CD4-positive, alpha-beta memory T cell (primary cell): ENCODE data around the gene TRAIP. TPM values are rescaled to one million over a fixed set of nuclear protein-coding genes. Genes with fewer than 3 reads are reported as not detected.
A peak's percentile ranks its signal among the peaks of the same experiment; 100 is the strongest.

Source experiments
- CTCF ChIA-PET: fragments of 350-600 bp; sonication (Branson Sonifier 250); formaldehyde crosslinking; loops from one replicate; lab custom pipeline; 2021; ENCODE audit warnings: inconsistent platforms; ENCODE audit not compliant: partially characterized antibody; lab: Charles Lee
- POLR2A ChIA-PET: fragments of 350-600 bp; sonication (Branson Sonifier 250); formaldehyde crosslinking; loops from one replicate; lab custom pipeline; 2021; ENCODE audit not compliant: partially characterized antibody; lab: Charles Lee
- DNase-seq, 5 donors: peaks; one replicate each; pipeline versions ENCODE4 v3.0.0 to v3.0.0-alpha.2; 2020 to 2022; ENCODE audit warnings: mixed read lengths in 1 of 5
- H3K27ac ChIP-seq: one replicate; pipeline ENCODE4 v1.7.0; 2013; ENCODE audit warnings: low read depth, low read length
- H3K27me3 ChIP-seq: 2 replicates; pipeline ENCODE4 v1.7.0; 2013; ENCODE audit warnings: mild to moderate bottlenecking, low read length, moderate library complexity; ENCODE audit not compliant: insufficient read depth
- H3K36me3 ChIP-seq: 2 replicates; pipeline ENCODE4 v1.7.0; 2013; ENCODE audit warnings: mild to moderate bottlenecking, low read length, moderate library complexity; ENCODE audit not compliant: insufficient read depth
- H3K4me1 ChIP-seq: 2 replicates; pipeline ENCODE4 v1.7.0; 2013; ENCODE audit warnings: mild to moderate bottlenecking, low read length, moderate library complexity; ENCODE audit not compliant: insufficient read depth
- H3K4me3 ChIP-seq, 2 donors: one replicate each; pipeline ENCODE4 v1.7.0; 2013; ENCODE audit warnings: low read length in 2 of 2, mild to moderate bottlenecking in 1 of 2
- H3K9me3 ChIP-seq, 2 donors: one replicate each; pipeline ENCODE4 v1.7.0; 2013; ENCODE audit warnings: low read length in 2 of 2, control low read depth in 1 of 2; ENCODE audit not compliant: control insufficient read depth in 1 of 2
- H3K27ac Mint-ChIP-seq, 7 donors: one replicate each; pipeline ENCODE4 v1.8.0; 2020 to 2021; ENCODE audit warnings: mixed read lengths in 7 of 7, mild to moderate bottlenecking in 6 of 7, inconsistent platforms in 3 of 7, moderate library complexity in 3 of 7
- H3K27me3 Mint-ChIP-seq, 2 donors: one replicate each; pipeline ENCODE4 v1.8.0; 2020 to 2021; ENCODE audit warnings: mixed read lengths in 2 of 2
- H3K36me3 Mint-ChIP-seq, 2 donors: one replicate each; pipeline ENCODE4 v1.8.0; 2020 to 2021; ENCODE audit warnings: mixed read lengths in 2 of 2, inconsistent platforms in 1 of 2, mild to moderate bottlenecking in 1 of 2
- H3K4me1 Mint-ChIP-seq, 4 donors: one replicate each; pipeline ENCODE4 v1.8.0; 2020 to 2021; ENCODE audit warnings: mixed read lengths in 4 of 4, mild to moderate bottlenecking in 1 of 4
- H3K4me3 Mint-ChIP-seq, 8 donors: one replicate each; pipeline ENCODE4 v1.8.0; 2020 to 2021; ENCODE audit warnings: mixed read lengths in 8 of 8, mild to moderate bottlenecking in 7 of 8, moderate library complexity in 6 of 8, inconsistent platforms in 3 of 8
- H3K9me3 Mint-ChIP-seq, 8 donors: one replicate each; pipeline ENCODE4 v1.8.0; 2020 to 2021; ENCODE audit warnings: mixed read lengths in 8 of 8, mild to moderate bottlenecking in 5 of 8, inconsistent platforms in 3 of 8, moderate library complexity in 1 of 8
- intact Hi-C: fragments of 100-400 bp; cut with micrococcal nuclease; formaldehyde crosslinking; loops from one replicate; pipeline ENCODE4 v1.15.1; 2023
- polyA plus RNA-seq, 2 donors: library from polyadenylated mRNA; unstranded; fragments of 300-500 nt; fragmentation: Illumina TruSeq; gene quantifications; one replicate each; pipeline ENCODE4 v1.2.3, GENCODE V29; 2021
- total RNA-seq, 2 experiments: library from RNA; stranded (reverse); gene quantifications; one replicate each; pipeline ENCODE4 v1.2.3, GENCODE V29; 2021

Gene TRAIP
- total and polyA plus RNA-seq, 4 experiments from 2014 or later: 1.0 to 6.7 (median 3.2) TPM

DNA sequence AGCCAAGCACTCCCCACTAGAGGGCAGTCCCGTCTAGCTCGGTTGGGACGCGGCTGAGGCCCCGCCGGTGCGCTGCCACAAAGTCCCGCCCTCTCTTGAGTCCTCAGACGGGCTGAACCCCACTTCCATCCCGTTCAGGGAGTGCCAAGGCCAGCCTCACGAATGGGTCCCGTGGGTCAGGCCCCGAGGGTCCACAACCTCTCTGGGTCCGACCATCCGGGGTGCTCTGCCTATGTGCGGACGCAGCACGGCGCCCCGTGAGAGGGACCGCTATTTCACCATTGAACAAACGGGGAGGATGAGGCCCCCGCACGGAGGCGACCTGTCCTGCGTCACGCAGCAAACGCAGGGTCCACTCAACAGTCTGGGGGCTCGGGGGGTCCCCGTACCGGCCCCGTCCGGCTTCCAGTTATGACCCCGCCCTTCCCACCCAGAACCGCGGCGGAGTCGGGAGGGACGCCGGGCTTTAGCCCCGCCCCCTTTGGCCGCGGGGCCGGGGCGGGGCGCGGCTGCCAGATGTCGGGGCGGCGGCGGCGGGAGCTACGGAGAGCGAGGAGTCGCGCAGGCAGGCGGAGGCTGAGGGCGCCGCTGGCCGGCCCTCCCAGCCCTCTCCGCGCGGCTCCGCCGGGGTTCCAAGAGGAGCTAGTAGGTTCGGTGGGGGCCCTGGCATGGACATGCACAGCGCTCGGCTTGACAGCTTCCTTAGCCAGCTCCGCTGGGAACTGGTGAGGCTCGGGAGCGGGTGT is 53.5 kb downstream of the TRAIP start, which contains the start of gene INKA1:
TSS of gene INKA1 (plus strand) at position 543 of the 746 bp plus-strand sequence. CDS start at position 675, 132 bp downstream.
- H3K9me3 ChIP-seq: no peaks in the 10 kb centered on the region
- peaks cover 0 to 4% of the 10 kb centered on the region in 2 donors for H3K27me3 Mint-ChIP-seq
- peak within 1 kb of the TSS; percentile 87 to 98 (median 95) for H3K27ac Mint-ChIP-seq
- peaks cover 18 to 50% (median 33%) of the 10 kb centered on the region in 4 donors for H3K4me1 Mint-ChIP-seq
- peaks cover 32% of the 10 kb centered on the region for H3K4me1 ChIP-seq
- peak; percentile 86 to 88 (median 88) for DNase-seq
- POLR2A ChIA-PET: interaction anchor here (0.5 to 8.8 kb wide), 24 partner anchors 10 to 766 kb away, joined by 3 to 121 read pairs (median 6); partner anchors contain the start of genes AMIGO3, GMPPB, HEMK1 and IP6K1
- peaks cover 3 to 12% of the 10 kb centered on the region in 2 donors for H3K36me3 Mint-ChIP-seq
- intact Hi-C loops: loop anchor here (1.0 to 2.0 kb wide), 6 partner anchors 10 to 286 kb away; partner anchors contain the start of genes AMIGO3, IP6K1, RBM5 and UBA7
- peaks cover 0 to 2% (median 0%) of the 10 kb centered on the region in 8 donors for H3K9me3 Mint-ChIP-seq
- CTCF ChIA-PET: interaction anchor here (0.6 to 14.9 kb wide), 22 partner anchors 9 to 390 kb away, joined by 3 to 310 read pairs (median 4); partner anchors contain the start of genes AMIGO3, IP6K1 and UBA7
- H3K36me3 ChIP-seq: no peaks in the 10 kb centered on the region
- peak within 1 kb of the TSS; percentile 89 to 94 (median 92) for H3K4me3 Mint-ChIP-seq
- peak within 1 kb of the TSS; percentile 74 to 84 for H3K4me3 ChIP-seq
- H3K27me3 ChIP-seq: no peaks in the 10 kb centered on the region
- H3K27ac ChIP-seq: peak within 1 kb of the TSS; percentile 78

DNA sequence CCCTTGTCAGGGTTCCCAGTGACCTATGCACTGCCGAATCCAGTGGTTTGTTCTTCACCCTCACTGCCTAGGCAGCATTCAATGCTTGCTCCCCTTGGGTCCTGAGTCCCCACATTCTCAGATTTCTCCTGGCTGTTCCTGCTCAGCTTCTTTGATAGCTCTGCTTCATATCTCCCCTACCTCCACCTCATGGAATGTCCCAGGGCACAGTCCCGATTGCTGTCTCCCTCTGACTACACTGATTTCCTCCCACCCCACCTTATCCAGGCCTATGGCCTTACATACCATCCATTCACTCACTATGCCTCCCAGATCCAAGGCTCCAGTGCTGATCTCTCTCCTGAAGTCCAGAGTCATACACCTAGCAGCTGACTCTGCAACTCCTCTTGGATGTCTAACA is 55.2 kb downstream of the TRAIP start:
- ChIA-PET CTCF (interaction anchor here (1.7 to 14.9 kb wide), 6 partner anchors 12 to 105 kb away, joined by 4 to 310 read pairs (median 20); partner anchors contain the start of genes IP6K1 and UBA7), POLR2A (interaction anchor here (8.8 kb wide), 1 partner anchor 38 kb away, joined by 121 read pairs; no protein-coding TSS in a partner anchor)
- Histone ChIP-seq H3K4me1 (peaks cover 15% of the 10 kb centered on the region), H3K36me3 (no peaks in the 10 kb centered on the region), H3K9me3 (no peaks in the 10 kb centered on the region), H3K27me3 (no peaks in the 10 kb centered on the region), H3K27ac (no peak overlapping the region), H3K4me3 (no peak overlapping the region)
- peak overlapping the region in 2 of 7 donors; percentile 64 to 91 for H3K27ac Mint-ChIP-seq
- H3K27me3 Mint-ChIP-seq: peaks cover 2 to 4% of the 10 kb centered on the region in 2 donors
- intact Hi-C loops: no loop called here
- no peak for DNase-seq
- H3K4me3 Mint-ChIP-seq: peak overlapping the region in 1 of 8 donors; percentile 89
- H3K36me3 Mint-ChIP-seq: peaks cover 3 to 8% of the 10 kb centered on the region in 2 donors
- peaks cover 0 to 2% (median 0%) of the 10 kb centered on the region in 8 donors for H3K9me3 Mint-ChIP-seq
- H3K4me1 Mint-ChIP-seq: peaks cover 13 to 33% (median 19%) of the 10 kb centered on the region in 4 donors

- Histone ChIP-seq H3K4me3 (no peak within 1 kb of the TSS), H3K27me3 (no peaks in the 10 kb centered on the region), H3K36me3 (no peaks in the 10 kb centered on the region), H3K9me3 (no peaks in the 10 kb centered on the region), H3K27ac (no peak within 1 kb of the TSS), H3K4me1 (peaks cover 11% of the 10 kb centered on the region)
- H3K36me3 Mint-ChIP-seq: peaks cover 0 to 4% of the 10 kb centered on the region in 2 donors
- H3K4me3 Mint-ChIP-seq: no peak within 1 kb of the TSS
- CTCF ChIA-PET: interaction anchor here (1.4 to 14.9 kb wide), 2 partner anchors 14 to 39 kb away, joined by 3 to 310 read pairs; partner anchors contain the start of gene UBA7
- peaks cover 9 to 20% (median 14%) of the 10 kb centered on the region in 4 donors for H3K4me1 Mint-ChIP-seq
- peak within 1 kb of the TSS in 1 of 7 donors; percentile 52 for H3K27ac Mint-ChIP-seq
- POLR2A ChIA-PET: interaction anchor here (1.2 kb wide), 1 partner anchor 40 kb away, joined by 3 read pairs; no protein-coding TSS in a partner anchor
- peaks cover 0 to 2% (median 0%) of the 10 kb centered on the region in 8 donors for H3K9me3 Mint-ChIP-seq
- peaks cover 2 to 4% of the 10 kb centered on the region in 2 donors for H3K27me3 Mint-ChIP-seq
- intact Hi-C loops: no loop called here
- DNase-seq: no peak
Observed at GRCh38 chr3:49799761-49800160, 56.6 kb downstream of the TRAIP start, which contains the start of gene CDHR4. Gene CDHR4 (minus strand): TSS chr3:49799873. CDS start chr3:49799812, 61 bp downstream.

- Histone ChIP-seq H3K4me3 (no peak overlapping the region), H3K27me3 (no peaks in the 10 kb centered on the region), H3K27ac (no peak overlapping the region), H3K36me3 (no peaks in the 10 kb centered on the region), H3K4me1 (peaks cover 7% of the 10 kb centered on the region), H3K9me3 (no peaks in the 10 kb centered on the region)
- peaks cover 2 to 4% of the 10 kb centered on the region in 2 donors for H3K27me3 Mint-ChIP-seq
- H3K36me3 Mint-ChIP-seq: peaks cover 0 to 4% of the 10 kb centered on the region in 2 donors
- ChIA-PET POLR2A (interaction anchor here (1.2 kb wide), 1 partner anchor 40 kb away, joined by 3 read pairs; no protein-coding TSS in a partner anchor), CTCF (interaction anchor here (14.9 kb wide), 1 partner anchor 40 kb away, joined by 310 read pairs; no protein-coding TSS in a partner anchor)
- intact Hi-C loops: no loop called here
- H3K4me3 Mint-ChIP-seq: no peak overlapping the region
- peak overlapping the region in 1 of 7 donors; percentile 52 for H3K27ac Mint-ChIP-seq
- no peak for DNase-seq
- peaks cover 6 to 16% (median 11%) of the 10 kb centered on the region in 4 donors for H3K4me1 Mint-ChIP-seq
- peaks cover 0 to 2% (median 0%) of the 10 kb centered on the region in 8 donors for H3K9me3 Mint-ChIP-seq
Observed at GRCh38 chr3:49799105-49799504, 57.3 kb downstream of the TRAIP start.

- Mint-ChIP-seq H3K36me3 (no peaks in the 10 kb centered on the region), H3K27me3 (peaks cover 0 to 2% of the 10 kb centered on the region in 2 donors), H3K9me3 (peaks cover 0 to under 1% (median 0%) of the 10 kb centered on the region in 8 donors), H3K27ac (no peak overlapping the region), H3K4me1 (peaks cover 0 to 3% (median 2%) of the 10 kb centered on the region in 4 donors), H3K4me3 (peak overlapping the region in 1 of 8 donors; percentile 15)
- no peak for DNase-seq
- Histone ChIP-seq H3K9me3 (no peaks in the 10 kb centered on the region), H3K36me3 (no peaks in the 10 kb centered on the region), H3K4me1 (no peaks in the 10 kb centered on the region), H3K27ac (no peak overlapping the region), H3K4me3 (no peak overlapping the region), H3K27me3 (no peaks in the 10 kb centered on the region)
- ChIA-PET CTCF (interaction anchor here (0.7 to 14.9 kb wide), 2 partner anchors 43 to 124 kb away, joined by 4 to 310 read pairs; no protein-coding TSS in a partner anchor), POLR2A (no interaction called here)
- intact Hi-C loops: no loop called here
Observed at GRCh38 chr3:49794926-49795905, 61.1 kb downstream of the TRAIP start.

GRCh38 chr3:49794431-49794830 is 61.9 kb downstream of the TRAIP start:
- no peaks in the 10 kb centered on the region for H3K9me3 ChIP-seq
- peaks cover 4% of the 10 kb centered on the region for H3K4me1 ChIP-seq
- H3K27me3 ChIP-seq: no peaks in the 10 kb centered on the region
- Mint-ChIP-seq H3K4me3 (no peak overlapping the region), H3K4me1 (peaks cover 3 to 7% (median 5%) of the 10 kb centered on the region in 4 donors), H3K27ac (no peak overlapping the region), H3K27me3 (peaks cover 2% of the 10 kb centered on the region in 2 donors), H3K36me3 (peaks cover 0 to 2% of the 10 kb centered on the region in 2 donors), H3K9me3 (peaks cover 0 to 4% (median 0%) of the 10 kb centered on the region in 8 donors)
- POLR2A ChIA-PET: no interaction called here
- intact Hi-C loops: no loop called here
- CTCF ChIA-PET: no interaction called here
- no peak for DNase-seq
- no peak overlapping the region for H3K4me3 ChIP-seq
- H3K27ac ChIP-seq: no peak overlapping the region
- no peaks in the 10 kb centered on the region for H3K36me3 ChIP-seq
